Measurements from ENCODE around the gene BICC1.

Gene BICC1

GRCh38 chr10:58515291-58515941 is 2.7 kb downstream of the BICC1 start:
- no peak for DNase-seq (ENCODE audit: low spot score)

- DNase-seq (ENCODE audit: low spot score) = no peak
Observed at GRCh38 chr10:58516119-58516518, 3.4 kb downstream of the BICC1 start.

GRCh38 chr10:58516671-58517070 is 4.0 kb downstream of the BICC1 start:
- DNase-seq (ENCODE audit: low spot score) = no peak

GRCh38 chr10:58517081-58517480 is 4.4 kb downstream of the BICC1 start:
- DNase-seq (ENCODE audit: low spot score) = no peak

- no peak for DNase-seq (ENCODE audit: low spot score)
Observed at GRCh38 chr10:58517491-58518355, 5.1 kb downstream of the BICC1 start.

GRCh38 chr10:58518775-58519174 is 6.1 kb downstream of the BICC1 start:
- DNase-seq (ENCODE audit: low spot score) = no peak

- DNase-seq (ENCODE audit: low spot score) = no peak
Observed at GRCh38 chr10:58529077-58529728, 16.5 kb downstream of the BICC1 start.

- DNase-seq (ENCODE audit: low spot score) = peak; percentile 52
Observed at GRCh38 chr10:58531084-58531695, 18.5 kb downstream of the BICC1 start.

GRCh38 chr10:58535311-58535710 is 22.6 kb downstream of the BICC1 start:
- no peak for DNase-seq (ENCODE audit: low spot score)

- DNase-seq (ENCODE audit: low spot score) = no peak
Observed at GRCh38 chr10:58543141-58543540, 30.5 kb downstream of the BICC1 start.

GRCh38 chr10:58544135-58544534 is 31.5 kb downstream of the BICC1 start:
- DNase-seq (ENCODE audit: low spot score) = no peak

GRCh38 chr10:58545427-58545826 is 32.8 kb downstream of the BICC1 start:
- no peak for DNase-seq (ENCODE audit: low spot score)

GRCh38 chr10:58546137-58546536 is 33.5 kb downstream of the BICC1 start:
- DNase-seq (ENCODE audit: low spot score) = no peak

- no peak for DNase-seq (ENCODE audit: low spot score)
Observed at GRCh38 chr10:58546722-58547445, 34.2 kb downstream of the BICC1 start.

- no peak for DNase-seq (ENCODE audit: low spot score)
Observed at GRCh38 chr10:58547963-58548362, 35.3 kb downstream of the BICC1 start.

GRCh38 chr10:58554316-58554715 is 41.6 kb downstream of the BICC1 start:
- no peak for DNase-seq (ENCODE audit: low spot score)

GRCh38 chr10:58555170-58555929 is 42.7 kb downstream of the BICC1 start:
- DNase-seq (ENCODE audit: low spot score) = no peak

GRCh38 chr10:58555930-58556311 is 43.2 kb downstream of the BICC1 start:
- DNase-seq (ENCODE audit: low spot score) = no peak

- no peak for DNase-seq (ENCODE audit: low spot score)
Observed at GRCh38 chr10:58556516-58557165, 44.0 kb downstream of the BICC1 start.

GRCh38 chr10:58557714-58558113 is 45.0 kb downstream of the BICC1 start:
- DNase-seq (ENCODE audit: low spot score) = no peak

GRCh38 chr10:58560068-58560467 is 47.4 kb downstream of the BICC1 start:
- DNase-seq (ENCODE audit: low spot score) = no peak

All from kidney capillary endothelial cell (primary cell).